K562 (cell line): ENCODE data around the gene CBFA2T3. TPM values are rescaled to one million over a fixed set of nuclear protein-coding genes. Genes with fewer than 3 reads are reported as not detected.
A peak's percentile ranks its signal among the peaks of the same experiment; 100 is the strongest.

ENCODE experiments used
- ATAC-seq: fragments of 200-7000 bp; cut with Tn5 transposase; 3 replicates; pipeline ENCODE4 v1.9.1; 2020; ENCODE audit warnings: moderate library complexity
- BruUV-seq: library from RNA; stranded (reverse); fragments of 400-500 nt; replicated peaks from 2 replicates; lab custom pipeline; 2021; lab: Mats Ljungman, UMichigan
- CTCF ChIA-PET: fragments of 300-600 bp; formaldehyde crosslinking; extraction: SDS; loops from one replicate; lab custom pipeline; 2021; ENCODE audit warnings: low intra/inter-chr PET ratio; lab: Yijun Ruan, JAX
- POLR2A ChIA-PET: fragments of 300-600, 350-650 bp; sonication (Branson Sonifier 250); formaldehyde crosslinking; extraction: SDS; loops from one replicate; lab custom pipeline; 2021; ENCODE audit warnings: antibody characterized with exemption, inconsistent platforms; lab: Yijun Ruan, JAX
- DNase-seq, 4 experiments: peaks; one replicate each; pipeline versions ENCODE4 v3.0.0 to v3.0.0-alpha.2; 2011 to 2018; ENCODE audit warnings: low spot score in 3 of 4, mixed read lengths in 3 of 4; ENCODE audit errors: extremely low read depth in 1 of 4
- FAIRE-seq: peaks from 2 replicates; lab custom pipeline; 2011; peaks lifted over from hg19 to GRCh38; lab: Jason Lieb, UNC
- H2AFZ ChIP-seq: 2 replicates; pipeline ENCODE4 v1.6.0; 2011; ENCODE audit warnings: low read depth, low read length, control low read depth, inconsistent platforms
- H3K27ac ChIP-seq: fragments of 200-600 bp; 3 replicates; pipeline ENCODE4 v1.8.0; 2011; ENCODE audit warnings: low read depth, mild to moderate bottlenecking, control low read depth, inconsistent platforms, low read length, moderate library complexity, mixed read lengths; ENCODE audit errors: extremely low read depth
- H3K27me3 ChIP-seq, 2 experiments: fragments of 300-600 bp in 1 of 2; 2 replicates in 1 of 2; 3 replicates in 1 of 2; pipeline versions ENCODE4 v1.6.0 to v1.8.0; 2011; ENCODE audit warnings: inconsistent platforms in 2 of 2, low read length in 2 of 2, mild to moderate bottlenecking in 1 of 2, mixed read lengths in 1 of 2, moderate library complexity in 1 of 2; ENCODE audit not compliant: control insufficient read depth in 2 of 2, insufficient read depth in 2 of 2
- H3K36me3 ChIP-seq: fragments of 300-600 bp; 3 replicates; pipeline ENCODE4 v1.8.0; 2011; ENCODE audit warnings: mild to moderate bottlenecking, low read length, inconsistent platforms; ENCODE audit not compliant: control insufficient read depth, insufficient read depth
- H3K4me1 ChIP-seq, 2 experiments: fragments of 200-600 bp in 1 of 2; replicated peaks in 1 of 2; 2 replicates in 1 of 2; 3 replicates in 1 of 2; pipeline versions ENCODE4 v1.5.1 to v1.8.0; 2011; ENCODE audit warnings: inconsistent platforms in 2 of 2, low read length in 2 of 2, mild to moderate bottlenecking in 1 of 2, mixed read lengths in 1 of 2, moderate library complexity in 1 of 2; ENCODE audit not compliant: control insufficient read depth in 2 of 2, insufficient read depth in 2 of 2
- H3K4me2 ChIP-seq: 2 replicates; pipeline ENCODE4 v1.6.1; 2011; ENCODE audit warnings: low read length, control low read depth, inconsistent platforms, mixed read lengths; ENCODE audit not compliant: insufficient read depth
- H3K4me3 ChIP-seq: fragments of 200-600 bp; sonication (generic), shearing (Covaris generic); 2 replicates; pipeline ENCODE4 v1.5.1; 2016; ENCODE audit warnings: control low read depth, inconsistent platforms
- H3K79me2 ChIP-seq: fragments of 200-600 bp; 3 replicates; pipeline ENCODE4 v1.8.0; 2011; ENCODE audit warnings: low read length, inconsistent platforms; ENCODE audit not compliant: control insufficient read depth, insufficient read depth
- H3K9ac ChIP-seq, 2 experiments: 2 replicates each; pipeline versions ENCODE4 v1.6.0 to v1.6.1; 2011; ENCODE audit warnings: low read depth in 2 of 2, low read length in 2 of 2, control low read depth in 1 of 2, inconsistent platforms in 1 of 2, mild to moderate bottlenecking in 1 of 2, mixed read lengths in 1 of 2; ENCODE audit not compliant: insufficient read depth in 1 of 2
- H3K9me1 ChIP-seq: one replicate; pipeline ENCODE4 v1.6.0; 2011; ENCODE audit warnings: inconsistent platforms, mild to moderate bottlenecking, low read length, moderate library complexity; ENCODE audit not compliant: control insufficient read depth, insufficient read depth
- H3K9me3 ChIP-seq: replicated peaks from 2 replicates; pipeline ENCODE4 v1.5.1; 2011; ENCODE audit warnings: low read depth, low read length, inconsistent platforms; ENCODE audit not compliant: control insufficient read depth, insufficient read depth
- H4K20me1 ChIP-seq: replicated peaks from 2 replicates; pipeline ENCODE4 v1.6.1; 2011; ENCODE audit warnings: low read length, inconsistent platforms, mixed read lengths; ENCODE audit not compliant: control insufficient read depth, insufficient read depth
- GTF2A2 ChIP-seq: IDR thresholded peaks from 2 replicates; pipeline ENCODE4 v1.6.1; 2016; ENCODE audit warnings: mild to moderate bottlenecking, missing genetic modification characterization, missing compliant biosample characterization
- POLR2G ChIP-seq: fragments of 200-400 bp; formaldehyde crosslinking; IDR thresholded peaks from 2 replicates; pipeline ENCODE4 v1.6.1; 2017; ENCODE audit warnings: low read depth, mild to moderate bottlenecking, antibody characterized with exemption, low read length, moderate library complexity
- RBM14 ChIP-seq: fragments of 200-400 bp; formaldehyde crosslinking; IDR thresholded peaks from 2 replicates; pipeline ENCODE4 v1.6.1; 2018; ENCODE audit warnings: low read depth, mild to moderate bottlenecking, low read length, moderate library complexity, borderline replicate concordance; ENCODE audit not compliant: insufficient read depth
- RBM22 ChIP-seq: fragments of 200-400 bp; formaldehyde crosslinking; IDR thresholded peaks from 2 replicates; pipeline ENCODE4 v1.6.1; 2018; ENCODE audit warnings: low read length, low read depth; ENCODE audit not compliant: poor library complexity, severe bottlenecking
- RBM39 ChIP-seq: fragments of 200-400 bp; formaldehyde crosslinking; optimal IDR thresholded peaks from 2 replicates; pipeline ENCODE3; 2018; ENCODE audit warnings: low read depth, low read length
- TRIM24 ChIP-seq, 2 experiments: fragments of 450-650 bp; IDR thresholded peaks; 2 replicates each; pipeline ENCODE4 v1.6.1; 2016
- ZNF778 ChIP-seq: fragments of 450-650 bp; formaldehyde crosslinking; IDR thresholded peaks from 2 replicates; pipeline ENCODE4 v1.4.0; 2020; ENCODE audit warnings: mild to moderate bottlenecking, moderate library complexity
- WGBS: fragments of 100-300 bp; shearing (Covaris generic); methylation state at CpG from one replicate; pipeline ENCODE4 v1.1.6; 2016; ENCODE audit warnings: low coverage, mixed read lengths; ENCODE audit not compliant: insufficient coverage; ENCODE audit errors: missing lambda C conversion rate; 5-methylcytosine and 5-hydroxymethylcytosine counted together
- in situ Hi-C: fragments of 300-500 bp; cut with MboI; formaldehyde crosslinking; loops from 4 replicates; pipeline ENCODE4 v1.15.0; 2018; ENCODE audit warnings: inconsistent platforms, mixed read lengths
- intact Hi-C: fragments of 100-400 bp; cut with micrococcal nuclease; formaldehyde crosslinking; loops from 2 replicates; pipeline ENCODE4 v1.14.2; 2022
- polyA plus RNA-seq, 8 experiments: library from polyadenylated mRNA; depleted of rRNA in 4 of 8; stranded (reverse) in 5 of 8; unstranded in 3 of 8; fragments of >200 nt; fragmentation: Nextera tagmentation in 2 of 8; fragmentation: Illumina TruSeq in 1 of 8; extraction: Ambion mirVana in 2 of 8; extraction: Trizol in 1 of 8; gene quantifications; 2 replicates each; pipeline versions ENCODE4 v1.2.1 to v1.2.3, GENCODE V29; 2011 to 2014; ENCODE audit warnings: inconsistent platforms in 1 of 8, missing spikeins in 1 of 8
- total RNA-seq, 7 experiments: library from RNA; depleted of rRNA in 6 of 7; stranded (reverse); fragments of >200 nt in 6 of 7; fragmentation: Illumina TruSeq in 2 of 7; extraction: Trizol in 2 of 7; gene quantifications; 2 replicates each; pipeline versions ENCODE4 v1.2.1 to v1.2.3, GENCODE V29; 2011 to 2021; ENCODE audit warnings: low replicate concordance in 1 of 7
- TF ChIP-seq, protein P1 (sequence below): sonication (generic); formaldehyde crosslinking; IDR thresholded peaks from 2 replicates; pipeline ENCODE4 v1.8.1; 2023; ENCODE audit warnings: mild to moderate bottlenecking, missing genetic modification reagents
- TF ChIP-seq, protein P2 (sequence below): fragments of 200-800 bp; sonication (Bioruptor generic); IDR thresholded peaks from 2 replicates; pipeline ENCODE4 v1.6.1; 2017; ENCODE audit warnings: missing genetic modification characterization, missing compliant biosample characterization
- TF ChIP-seq, protein P3 (sequence below): fragments of 250-450 bp; sonication (Bioruptor Pico); IDR thresholded peaks from 2 replicates; pipeline ENCODE4 v1.9.0; 2021; ENCODE audit warnings: mild to moderate bottlenecking, inconsistent platforms

The CBFA2T3 gene
- total and polyA plus RNA-seq, 9 of the 15 experiments (the other 6 are each of a cell fraction or from before 2014, with no cell fraction given) = 2.3 to 145 (median 6.7) TPM

DNA sequence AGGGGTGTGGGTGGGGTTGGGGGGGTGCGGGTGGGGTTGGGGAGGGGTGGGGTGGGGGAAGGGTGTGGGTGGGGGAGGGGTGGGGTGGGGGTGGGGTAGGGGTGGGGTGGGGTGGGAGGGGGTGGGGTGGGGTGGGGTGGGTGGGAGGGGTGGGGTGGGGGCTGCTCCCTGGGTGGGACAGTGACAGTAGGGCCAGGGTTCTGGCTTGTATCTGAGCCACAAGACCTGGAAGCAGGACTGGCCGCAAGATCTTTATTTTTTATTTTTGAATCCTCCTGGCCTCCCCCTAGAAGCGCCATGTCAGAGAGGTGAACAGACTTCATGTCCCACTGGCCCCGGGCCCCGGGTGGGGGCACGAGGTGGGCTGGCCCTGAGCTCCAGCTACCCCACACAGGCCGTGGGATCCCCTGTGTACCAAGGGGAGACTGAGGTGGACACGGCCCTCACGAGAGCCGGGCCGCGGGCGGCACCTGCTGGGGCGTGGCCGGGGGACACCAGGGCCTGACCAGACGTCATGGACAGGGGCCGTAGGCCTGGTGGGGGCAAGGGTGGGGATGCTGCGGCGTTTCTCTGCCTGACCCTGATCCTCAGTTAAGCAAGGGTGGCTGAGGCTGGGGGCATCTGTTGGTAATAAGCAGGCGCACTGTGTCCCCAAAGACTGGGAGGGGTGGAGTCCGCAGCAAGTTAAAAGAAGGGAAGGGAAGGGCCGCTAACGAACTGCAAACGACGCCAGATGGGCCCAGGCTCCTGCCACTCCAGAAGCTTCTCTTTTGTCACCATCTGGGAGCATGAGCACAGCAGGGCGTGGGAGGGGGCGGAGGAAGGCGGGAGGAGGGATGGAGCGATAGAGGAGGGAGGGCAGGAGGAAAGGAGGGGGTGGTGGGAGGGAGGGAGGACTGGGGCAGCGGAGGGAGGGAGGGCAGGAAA, 88.3 kb downstream of the CBFA2T3 start (continued):
- peak; percentile 35 for TF ChIP-seq RBM39
- TF ChIP-seq, protein P1, sequence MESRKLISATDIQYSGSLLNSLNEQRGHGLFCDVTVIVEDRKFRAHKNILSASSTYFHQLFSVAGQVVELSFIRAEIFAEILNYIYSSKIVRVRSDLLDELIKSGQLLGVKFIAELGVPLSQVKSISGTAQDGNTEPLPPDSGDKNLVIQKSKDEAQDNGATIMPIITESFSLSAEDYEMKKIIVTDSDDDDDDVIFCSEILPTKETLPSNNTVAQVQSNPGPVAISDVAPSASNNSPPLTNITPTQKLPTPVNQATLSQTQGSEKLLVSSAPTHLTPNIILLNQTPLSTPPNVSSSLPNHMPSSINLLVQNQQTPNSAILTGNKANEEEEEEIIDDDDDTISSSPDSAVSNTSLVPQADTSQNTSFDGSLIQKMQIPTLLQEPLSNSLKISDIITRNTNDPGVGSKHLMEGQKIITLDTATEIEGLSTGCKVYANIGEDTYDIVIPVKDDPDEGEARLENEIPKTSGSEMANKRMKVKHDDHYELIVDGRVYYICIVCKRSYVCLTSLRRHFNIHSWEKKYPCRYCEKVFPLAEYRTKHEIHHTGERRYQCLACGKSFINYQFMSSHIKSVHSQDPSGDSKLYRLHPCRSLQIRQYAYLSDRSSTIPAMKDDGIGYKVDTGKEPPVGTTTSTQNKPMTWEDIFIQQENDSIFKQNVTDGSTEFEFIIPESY (CRISPR knock-in tag) = peak; percentile 94
- peak; percentile 82 for TF ChIP-seq POLR2G
- TF ChIP-seq, protein P2, sequence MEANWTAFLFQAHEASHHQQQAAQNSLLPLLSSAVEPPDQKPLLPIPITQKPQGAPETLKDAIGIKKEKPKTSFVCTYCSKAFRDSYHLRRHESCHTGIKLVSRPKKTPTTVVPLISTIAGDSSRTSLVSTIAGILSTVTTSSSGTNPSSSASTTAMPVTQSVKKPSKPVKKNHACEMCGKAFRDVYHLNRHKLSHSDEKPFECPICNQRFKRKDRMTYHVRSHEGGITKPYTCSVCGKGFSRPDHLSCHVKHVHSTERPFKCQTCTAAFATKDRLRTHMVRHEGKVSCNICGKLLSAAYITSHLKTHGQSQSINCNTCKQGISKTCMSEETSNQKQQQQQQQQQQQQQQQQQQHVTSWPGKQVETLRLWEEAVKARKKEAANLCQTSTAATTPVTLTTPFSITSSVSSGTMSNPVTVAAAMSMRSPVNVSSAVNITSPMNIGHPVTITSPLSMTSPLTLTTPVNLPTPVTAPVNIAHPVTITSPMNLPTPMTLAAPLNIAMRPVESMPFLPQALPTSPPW (CRISPR knock-in tag) = peak; percentile 25; the same call in 1 of the 2 replicates
- TF ChIP-seq, all 486 proteins: peak for 14

DNA sequence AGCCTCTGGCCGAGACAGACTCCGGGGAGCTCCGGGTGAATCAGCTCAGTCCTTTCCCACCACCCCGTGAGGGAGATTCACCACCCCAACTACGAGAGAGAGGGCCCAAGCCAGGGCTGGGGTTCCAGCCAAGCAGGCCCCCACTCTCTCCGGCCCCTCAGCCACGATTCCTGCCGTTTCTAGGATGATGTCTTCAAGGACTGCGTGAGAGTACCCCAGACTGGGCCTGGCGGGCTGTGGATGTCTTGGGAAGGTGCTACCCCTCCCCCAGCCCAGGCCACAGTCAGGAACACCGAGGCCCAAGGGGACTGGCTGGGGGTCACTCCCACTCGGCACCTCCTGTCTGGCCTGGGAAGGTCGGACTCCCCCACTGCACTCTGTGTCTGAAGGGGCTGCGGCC, 89.0 kb downstream of the CBFA2T3 start:
- Histone ChIP-seq H3K27me3 (no peaks in the 10 kb centered on the region), H3K9me3 (peaks cover 29% of the 10 kb centered on the region), H3K9ac (peak overlapping the region in 1 of 2 experiments; percentile 26; a peak in 1 of 4 replicates), H3K36me3 (peaks cover 95% of the 10 kb centered on the region), H3K4me2 (no peak overlapping the region), H3K9me1 (no peaks in the 10 kb centered on the region), H3K79me2 (peaks cover 23% of the 10 kb centered on the region), H3K27ac (peak overlapping the region; percentile 65; the same call in 2 of the 3 replicates), H4K20me1 (no peaks in the 10 kb centered on the region), H2AFZ (no peak overlapping the region), H3K4me1 (peaks cover 0 to 61% of the 10 kb centered on the region in 2 experiments; a peak in 3 of 5 replicates), H3K4me3 (no peak overlapping the region)
- no TSS peak for BruUV-seq
- DNase-seq (no peak), FAIRE-seq (no peak), ATAC-seq (no peak)
- CTCF ChIA-PET = no interaction called here
- WGBS = 87% methylated on average over 13 of the region's 14 CpGs
- intact Hi-C loops = no loop called here
- in situ Hi-C loops = no loop called here
- POLR2A ChIA-PET = interaction anchor here (1.0 kb wide), 1 partner anchor 13 kb away, joined by 3 read pairs; no protein-coding TSS in a partner anchor
- TF ChIP-seq, protein P2 (CRISPR knock-in tag) = 0 out of 2 replicates have a peak, but pooled peaks have one; percentile 19
- TF ChIP-seq ZNF778 (CRISPR knock-in tag) (no peak), GTF2A2 (tag) (no peak), RBM14 (no peak), RBM22 (peak; percentile 42), TRIM24 (IDR thresholded peaks at IDR 0.05) (peak; percentile 61 to 75; a peak in 3 of 4 replicates), POLR2G (peak; percentile 3; the same call in 1 of the 2 replicates)
- TF ChIP-seq, protein P3, sequence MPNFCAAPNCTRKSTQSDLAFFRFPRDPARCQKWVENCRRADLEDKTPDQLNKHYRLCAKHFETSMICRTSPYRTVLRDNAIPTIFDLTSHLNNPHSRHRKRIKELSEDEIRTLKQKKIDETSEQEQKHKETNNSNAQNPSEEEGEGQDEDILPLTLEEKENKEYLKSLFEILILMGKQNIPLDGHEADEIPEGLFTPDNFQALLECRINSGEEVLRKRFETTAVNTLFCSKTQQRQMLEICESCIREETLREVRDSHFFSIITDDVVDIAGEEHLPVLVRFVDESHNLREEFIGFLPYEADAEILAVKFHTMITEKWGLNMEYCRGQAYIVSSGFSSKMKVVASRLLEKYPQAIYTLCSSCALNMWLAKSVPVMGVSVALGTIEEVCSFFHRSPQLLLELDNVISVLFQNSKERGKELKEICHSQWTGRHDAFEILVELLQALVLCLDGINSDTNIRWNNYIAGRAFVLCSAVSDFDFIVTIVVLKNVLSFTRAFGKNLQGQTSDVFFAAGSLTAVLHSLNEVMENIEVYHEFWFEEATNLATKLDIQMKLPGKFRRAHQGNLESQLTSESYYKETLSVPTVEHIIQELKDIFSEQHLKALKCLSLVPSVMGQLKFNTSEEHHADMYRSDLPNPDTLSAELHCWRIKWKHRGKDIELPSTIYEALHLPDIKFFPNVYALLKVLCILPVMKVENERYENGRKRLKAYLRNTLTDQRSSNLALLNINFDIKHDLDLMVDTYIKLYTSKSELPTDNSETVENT (CRISPR knock-in tag) = no peak
